GM12891 (cell line): ENCODE results near the gene TMEM52. TPM values are rescaled to one million over a fixed set of nuclear protein-coding genes. Genes with fewer than 3 reads are reported as not detected.

Experiments used
- DNase-seq: peaks from one replicate; pipeline ENCODE4 v3.0.0; 2011; ENCODE audit warnings: low spot score; ENCODE audit not compliant: insufficient read length
- FAIRE-seq: peaks from 2 replicates; lab custom pipeline; 2011; peaks lifted over from hg19 to GRCh38; lab: Jason Lieb, UNC
- PAX5 ChIP-seq: IDR thresholded peaks from 2 replicates; pipeline ENCODE4 v1.6.1; 2011; ENCODE audit warnings: low read length, moderate library complexity, mild to moderate bottlenecking; ENCODE audit not compliant: insufficient read depth, severe bottlenecking
- POLR2A ChIP-seq: IDR thresholded peaks from 2 replicates; pipeline ENCODE4 v1.6.1; 2011; ENCODE audit warnings: low read depth, low read length, control low read depth
- POLR2AphosphoS5 ChIP-seq: IDR thresholded peaks from 2 replicates; pipeline ENCODE4 v1.6.1; 2011; ENCODE audit warnings: low read depth, low read length, control low read depth
- POU2F2 ChIP-seq: IDR thresholded peaks from 2 replicates; pipeline ENCODE4 v1.6.1; 2011; ENCODE audit warnings: low read depth, mild to moderate bottlenecking, control low read depth, low read length, moderate library complexity
- SPI1 ChIP-seq: IDR thresholded peaks from 2 replicates; pipeline ENCODE4 v1.6.1; 2011; ENCODE audit warnings: low read depth, low read length, control low read depth
- TAF1 ChIP-seq: IDR thresholded peaks from 2 replicates; pipeline ENCODE4 v1.6.1; 2011; ENCODE audit warnings: low read depth, low read length, control low read depth
- polyA plus RNA-seq: library from polyadenylated mRNA; unstranded; fragments of >200 nt; gene quantifications from one replicate; pipeline ENCODE4 v1.2.1, GENCODE V29; 2012; ENCODE audit warnings: low read depth, missing spikeins, inconsistent platforms; ENCODE audit not compliant: missing spikeins

TMEM52 gene
- 0.10 TPM for polyA plus RNA-seq

DNA sequence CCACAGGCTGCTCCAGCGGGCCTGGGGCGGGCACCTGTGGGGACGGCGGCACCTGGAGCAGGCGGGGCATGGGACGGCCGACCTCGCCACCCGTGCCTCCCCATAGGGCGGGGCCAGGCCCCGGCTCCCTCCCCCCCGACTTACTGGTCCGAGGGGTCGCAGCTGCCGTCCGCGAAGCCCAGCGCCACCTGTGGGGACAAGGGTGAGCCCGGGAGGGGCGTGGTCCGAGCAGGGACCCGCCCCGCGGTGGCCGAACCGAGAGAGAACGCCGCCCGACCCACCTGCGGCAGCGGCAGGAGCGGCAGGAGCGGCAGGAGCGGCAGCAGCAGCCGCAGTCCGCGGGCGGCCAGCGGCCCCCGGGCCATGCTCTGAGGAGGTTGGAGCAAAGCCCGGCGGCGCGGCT is at the start of gene TMEM52:
TMEM52 (minus strand) TSS at position 379 of the 403 bp plus-strand sequence; CDS start at position 365, 14 bp downstream.
- DNase-seq = no peak
- no peak for FAIRE-seq
- TF ChIP-seq TAF1 = no peak
- no peak for TF ChIP-seq POLR2A
- TF ChIP-seq POLR2AphosphoS5 = no peak
- no peak for TF ChIP-seq POU2F2
- no peak for TF ChIP-seq PAX5
- no peak for TF ChIP-seq SPI1

DNA sequence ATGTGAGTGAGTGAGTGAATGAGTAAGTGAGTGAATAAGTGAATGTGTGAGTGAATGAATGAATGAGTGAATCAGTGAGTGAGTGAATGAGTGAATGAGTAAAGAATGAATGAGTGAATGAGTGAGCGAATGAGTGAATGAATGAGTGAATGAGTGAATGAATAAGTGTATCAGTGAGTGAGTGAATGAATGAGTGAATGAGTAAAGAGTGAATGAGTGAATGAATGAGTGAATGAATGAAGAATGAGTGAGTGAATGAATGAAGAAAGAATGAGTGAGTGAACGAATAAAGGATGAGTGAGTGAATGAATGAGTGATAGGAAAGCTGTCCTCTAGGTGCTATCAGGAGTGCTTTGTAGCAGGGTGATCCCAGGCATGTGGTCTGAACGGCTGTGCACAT is 48.8 kb upstream of the TMEM52 start:
- TF ChIP-seq SPI1 = no peak
- TF ChIP-seq POLR2AphosphoS5 = no peak
- no peak for TF ChIP-seq POLR2A
- no peak for TF ChIP-seq PAX5
- no peak for TF ChIP-seq TAF1
- TF ChIP-seq POU2F2 = no peak
- DNase-seq (no peak), FAIRE-seq (no peak)

DNA sequence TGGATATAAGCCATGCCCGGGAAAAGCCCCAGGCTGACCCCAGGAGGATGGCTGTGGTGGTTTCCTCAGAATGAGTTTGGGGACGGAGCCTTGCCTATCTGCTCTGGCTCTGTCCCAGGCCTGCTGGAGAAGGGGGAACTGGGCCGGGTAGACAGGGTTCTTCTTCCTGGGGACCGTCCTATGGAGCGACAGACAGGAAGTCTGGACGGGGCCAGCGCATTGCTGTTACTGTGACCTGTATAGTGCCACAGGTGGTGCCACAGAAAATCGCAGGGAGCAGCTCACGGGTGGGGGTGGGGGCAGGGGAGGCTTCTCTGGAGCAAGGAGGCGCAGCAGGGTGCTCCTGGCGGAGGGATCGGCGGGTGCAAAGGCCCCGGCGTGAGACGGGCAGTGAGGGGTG is 48.1 kb upstream of the TMEM52 start:
- DNase-seq (no peak), FAIRE-seq (no peak)
- no peak for TF ChIP-seq POLR2AphosphoS5
- TF ChIP-seq PAX5 = no peak
- no peak for TF ChIP-seq POLR2A
- no peak for TF ChIP-seq TAF1
- no peak for TF ChIP-seq SPI1
- TF ChIP-seq POU2F2 = no peak

DNA sequence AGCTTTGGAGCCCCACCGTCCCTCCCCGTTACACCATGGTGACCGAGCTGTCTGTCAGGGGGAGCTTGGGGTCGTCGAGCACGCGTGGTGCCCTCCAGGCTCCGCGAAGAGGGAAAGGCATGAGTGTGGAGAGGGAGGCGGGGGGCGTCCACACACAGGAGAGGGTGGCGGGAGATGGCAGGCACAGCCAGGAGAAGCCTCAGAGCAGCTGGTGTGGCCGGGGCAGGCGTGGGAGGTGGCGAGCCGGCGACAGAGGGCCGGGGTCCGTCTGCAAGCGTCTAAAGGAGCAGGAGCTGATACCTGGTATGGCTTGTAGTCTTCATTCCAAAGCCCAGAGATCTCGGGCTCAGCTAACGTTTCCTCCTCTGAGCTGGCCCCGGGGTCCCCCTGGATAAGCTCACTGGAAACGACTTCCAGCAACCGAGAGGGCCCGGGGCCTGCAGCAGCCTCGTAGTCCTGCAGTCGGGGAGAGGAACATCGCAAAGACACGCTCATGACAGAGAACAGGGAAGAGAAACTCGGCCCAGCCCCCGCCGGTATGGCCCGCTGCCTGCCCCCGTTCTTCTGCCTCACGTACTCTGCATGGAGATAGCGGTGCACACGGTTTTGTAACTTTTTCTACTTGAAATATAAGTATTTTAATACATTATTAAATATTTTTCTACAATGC is 47.1 kb upstream of the TMEM52 start:
- DNase-seq (no peak), FAIRE-seq (no peak)
- TF ChIP-seq SPI1 = no peak
- no peak for TF ChIP-seq POLR2A
- no peak for TF ChIP-seq POLR2AphosphoS5
- TF ChIP-seq POU2F2 = no peak
- no peak for TF ChIP-seq TAF1
- TF ChIP-seq PAX5 = no peak

DNA sequence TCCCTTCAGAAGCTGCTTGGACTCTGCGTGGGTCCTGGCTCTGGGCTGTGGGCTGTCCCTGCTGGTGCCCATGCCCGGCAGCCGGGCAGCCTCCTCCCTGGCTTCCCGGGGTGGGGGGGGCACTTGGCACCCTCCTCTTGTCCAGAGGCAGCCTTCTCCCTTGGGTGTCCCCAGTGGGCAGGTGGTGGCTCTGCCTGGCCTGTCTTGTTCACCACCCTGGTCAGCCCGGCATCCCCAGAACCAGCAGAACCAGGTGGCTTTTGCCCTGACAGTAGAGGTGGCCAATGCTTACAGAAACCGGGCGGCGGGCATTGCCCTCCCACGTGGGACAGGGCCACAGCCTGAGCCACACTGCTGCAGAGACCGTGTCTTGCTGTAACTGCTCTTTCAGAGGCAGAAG is 46.5 kb upstream of the TMEM52 start:
- DNase-seq (no peak), FAIRE-seq (no peak)
- TF ChIP-seq PAX5 (no peak), SPI1 (no peak), TAF1 (no peak), POU2F2 (no peak), POLR2AphosphoS5 (no peak), POLR2A (no peak)

DNA sequence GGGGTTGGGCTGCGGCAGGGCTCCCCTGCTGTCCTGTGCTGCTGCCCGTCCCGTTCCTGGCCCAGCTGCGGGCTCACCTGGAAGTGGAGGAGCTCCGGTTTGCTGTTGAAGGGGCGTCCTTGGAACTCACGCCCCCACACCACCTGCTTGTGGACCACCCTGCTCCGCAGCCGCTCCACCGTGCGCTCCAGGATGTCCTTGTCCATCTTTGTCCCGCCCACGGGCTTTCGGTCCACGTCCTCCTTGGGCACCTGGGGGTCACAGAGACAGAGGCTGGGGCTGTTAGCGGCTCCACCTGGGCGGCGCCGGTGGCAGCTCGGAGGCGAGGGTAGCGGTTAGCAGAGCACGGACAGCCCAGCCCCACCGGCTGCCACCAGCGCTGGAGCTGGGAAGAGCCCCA is 45.7 kb upstream of the TMEM52 start:
- TF ChIP-seq POU2F2 (no peak), PAX5 (no peak), POLR2A (no peak), SPI1 (no peak), POLR2AphosphoS5 (no peak), TAF1 (no peak)
- no peak for FAIRE-seq

DNA sequence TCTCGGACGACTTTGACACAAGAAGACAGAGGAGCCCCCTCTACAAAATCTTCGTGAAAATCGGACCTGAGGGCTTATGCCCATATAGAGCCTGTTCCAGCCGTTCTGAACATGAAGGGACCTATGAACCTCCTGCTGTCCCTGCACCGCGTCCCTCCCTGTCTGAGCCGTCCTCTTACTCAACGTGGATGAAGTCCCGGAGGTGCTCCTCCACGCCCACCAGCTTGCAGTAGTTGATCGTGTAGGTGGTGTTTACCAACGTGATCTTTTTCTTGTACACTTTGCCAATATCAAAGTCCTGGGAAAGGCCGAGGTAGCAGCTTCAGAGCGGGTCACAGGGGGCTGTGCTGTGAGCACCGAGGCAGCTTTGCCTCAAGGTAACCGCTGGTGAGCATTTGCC is 44.5 kb upstream of the TMEM52 start:
- DNase-seq (no peak), FAIRE-seq (no peak)
- no peak for TF ChIP-seq PAX5
- TF ChIP-seq POLR2A = no peak
- no peak for TF ChIP-seq POLR2AphosphoS5
- TF ChIP-seq SPI1 = no peak
- no peak for TF ChIP-seq TAF1
- TF ChIP-seq POU2F2 = no peak

More for the DNA sequence above, 45.7 kb upstream of the TMEM52 start:
- DNase-seq = no peak

DNA sequence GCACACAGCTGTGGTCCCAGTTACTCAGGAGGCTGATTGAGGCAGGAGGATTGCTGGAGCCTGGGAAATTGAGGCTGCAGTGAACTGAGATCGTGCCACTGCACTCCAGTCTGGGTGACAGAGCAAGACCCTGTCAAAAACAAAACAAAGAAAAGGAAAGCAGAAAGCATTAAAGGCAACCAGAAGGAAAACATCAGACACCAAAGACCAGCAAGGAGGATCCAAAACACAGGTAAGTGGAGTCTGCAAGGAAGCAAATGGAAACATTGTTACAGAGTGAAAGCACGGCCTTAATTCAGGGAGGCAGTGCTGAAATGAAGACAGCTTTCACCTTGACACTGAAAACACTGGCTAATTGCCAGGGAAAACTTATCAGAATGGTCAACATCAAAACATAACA is 43.7 kb upstream of the TMEM52 start:
- no peak for DNase-seq
- no peak for TF ChIP-seq TAF1
- TF ChIP-seq SPI1 = no peak
- no peak for FAIRE-seq

DNA sequence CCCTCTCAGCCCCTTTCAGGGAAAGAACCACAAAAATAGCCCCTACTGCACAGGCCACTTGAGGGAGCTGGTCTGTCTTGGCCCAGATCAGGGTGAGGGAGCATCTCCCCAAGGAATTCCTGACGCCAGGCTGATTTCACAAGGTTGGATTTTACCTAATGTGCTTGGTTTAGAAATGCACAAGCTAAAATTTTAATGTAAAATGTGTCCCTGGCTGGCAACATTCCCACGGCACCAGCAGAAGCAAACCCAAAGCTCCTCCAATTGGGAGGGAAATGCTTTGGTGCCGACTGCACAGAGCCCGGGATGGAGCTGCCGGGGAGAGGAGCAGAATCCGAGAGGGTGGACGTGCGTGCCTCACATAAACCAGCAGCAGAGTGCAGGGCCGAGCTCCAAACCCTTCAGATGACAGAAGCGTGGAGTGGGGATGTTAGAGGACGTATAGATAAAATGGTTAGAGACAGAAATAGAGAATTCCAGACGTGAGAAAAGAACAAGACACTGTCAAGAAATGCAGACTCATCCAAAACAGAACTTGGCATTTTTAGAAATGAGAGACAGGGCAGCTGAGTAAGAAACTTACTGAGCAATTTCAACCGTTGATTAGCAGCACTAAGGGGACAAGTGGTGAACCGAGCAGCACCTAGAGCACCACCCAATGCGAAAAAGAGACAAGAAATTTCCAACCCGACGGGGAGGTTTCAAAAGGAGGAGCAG is 41.6 kb upstream of the TMEM52 start:
- TF ChIP-seq POU2F2 = no peak
- TF ChIP-seq PAX5 = no peak
- TF ChIP-seq POLR2A = no peak
- no peak for FAIRE-seq

DNA sequence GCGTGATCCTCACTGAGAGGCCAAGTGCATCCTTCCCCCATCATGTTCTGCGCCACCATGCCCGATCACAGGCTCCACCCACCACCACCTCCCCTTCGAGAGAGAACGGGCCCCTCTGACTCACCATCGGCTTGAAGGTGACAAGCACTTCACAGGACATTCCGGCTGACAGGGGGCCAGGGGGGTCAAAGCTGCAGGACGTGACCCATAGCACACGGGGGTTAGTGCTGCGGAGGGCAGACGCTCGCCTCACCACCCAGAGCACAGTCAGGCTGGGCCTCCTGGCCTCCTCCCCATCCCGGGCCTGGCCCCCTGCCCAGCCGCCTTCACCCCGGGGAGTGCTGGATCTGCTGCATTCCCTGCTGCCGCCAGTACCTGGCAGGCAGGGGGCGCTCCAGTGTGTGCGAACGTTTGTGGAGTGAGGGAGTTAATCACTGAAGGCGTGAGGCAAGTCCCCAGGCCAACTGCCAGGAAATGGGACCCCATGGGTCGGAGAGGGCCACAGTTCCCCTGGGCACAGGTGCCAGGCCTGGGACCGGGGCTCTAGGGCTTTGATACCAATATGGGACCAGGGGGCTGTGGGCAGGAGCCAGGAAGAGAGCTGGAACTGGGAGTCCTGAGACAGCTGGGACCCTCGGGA is 40.9 kb upstream of the TMEM52 start:
- TF ChIP-seq TAF1 (no peak), SPI1 (no peak), PAX5 (no peak), POU2F2 (no peak), POLR2A (no peak), POLR2AphosphoS5 (no peak)
- FAIRE-seq (peak; percentile 78), DNase-seq (peak; percentile 91)

More for the DNA sequence above, 41.6 kb upstream of the TMEM52 start:
- DNase-seq = no peak
